ENCODE data around the gene TCAF1. TPM values are rescaled to one million over a fixed set of nuclear protein-coding genes. Genes with fewer than 3 reads are reported as not detected.

The TCAF1 gene
- total RNA-seq: 10 to 100 TPM; 12.9 to 15.0 (median 13.5) TPM
- 15.8 TPM for total RNA-seq (2013)
- 2.0 to 23.4 (median 8.8) reads per million in 29 experiments for total RNA-seq

- Mint-ChIP-seq H3K27ac (peak within 1 kb of the TSS; percentile 85 to 93), H3K27me3 (no peaks in the 10 kb centered on the region), H3K9me3 (no peaks in the 10 kb centered on the region), H3K36me3 (no peaks in the 10 kb centered on the region), H3K4me3 (peak within 1 kb of the TSS; percentile 82 to 92 (median 89)), H3K4me1 (peaks cover 31 to 36% (median 34%) of the 10 kb centered on the region in 3 donors)
- Histone ChIP-seq H3K9me3 (no peaks in the 10 kb centered on the region), H3K36me3 (ENCODE audit: control insufficient read depth in 2 of 2, extremely low read depth in 1 of 2, insufficient read depth in 1 of 2, low read length in 1 of 2) (no peaks in the 10 kb centered on the region), H3K27me3 (replicated peaks in 1 of 2; ENCODE audit: control insufficient read depth in 2 of 2, extremely low read depth in 1 of 2, insufficient read depth in 2 of 2, low read length in 1 of 2) (no peaks in the 10 kb centered on the region), H3K4me3 (ENCODE audit: control insufficient read depth in 1 of 2, extremely low read depth in 1 of 2, low read length in 1 of 2) (peak within 1 kb of the TSS; percentile 58 to 95), H3K4me1 (ENCODE audit: control insufficient read depth in 1 of 2, extremely low read depth in 1 of 2, insufficient read depth in 2 of 2, low read length in 2 of 2) (peaks cover 5 to 14% of the 10 kb centered on the region in 2 experiments), H3K27ac (ENCODE audit: low read length) (peak within 1 kb of the TSS; percentile 68)
- CTCF ChIA-PET: interaction anchor here (0.5 to 2.0 kb wide), 14 partner anchors 9 to 1600 kb away, joined by 3 to 14 read pairs (median 4); no protein-coding TSS in a partner anchor
- under 1% methylated on average over 42 of the region's 50 CpGs for WGBS (ENCODE audit: insufficient coverage)
- DNase-seq (peak; percentile 70 to 92 (median 84)), ATAC-seq (replicated peaks in 1 of 4) (peak; percentile 95 to 96 (median 96))
- POLR2A ChIA-PET: interaction anchor here (0.6 to 0.7 kb wide), 4 partner anchors 13 to 1642 kb away, joined by 3 to 13 read pairs (median 4); no protein-coding TSS in a partner anchor
Observed at GRCh38 chr7:143901668-143902331, at the start of gene TCAF1. Gene TCAF1, minus strand, starts transcription at chr7:143902176. Its CDS starts 25,568 bp downstream, at chr7:143876608.

DNA sequence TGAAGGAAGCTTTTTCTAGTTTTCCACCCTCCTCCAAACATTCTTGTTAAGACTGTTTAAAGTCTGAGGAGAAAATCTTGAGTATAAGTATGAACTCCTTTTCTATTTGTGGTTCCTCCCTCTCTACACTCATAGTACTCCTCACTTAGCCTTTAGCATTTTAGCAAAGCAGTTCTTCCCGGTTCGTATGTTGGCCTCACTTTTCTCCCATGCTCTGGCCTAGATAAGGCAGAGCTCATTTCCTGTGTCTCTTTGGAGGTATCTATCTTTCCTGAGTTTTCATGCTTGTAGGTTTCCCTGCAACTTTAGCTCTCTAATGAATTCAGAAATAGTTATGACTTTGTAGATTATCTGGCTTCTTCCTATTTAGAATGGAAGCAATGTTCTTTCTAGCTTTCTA is 46.8 kb upstream of the TCAF1 start:
- POLR2A ChIA-PET: no interaction called here
- Histone ChIP-seq H3K4me3 (ENCODE audit: control insufficient read depth in 1 of 2, extremely low read depth in 1 of 2, low read length in 1 of 2) (no peak overlapping the region), H3K4me1 (ENCODE audit: control insufficient read depth in 1 of 2, extremely low read depth in 1 of 2, insufficient read depth in 2 of 2, low read length in 2 of 2) (no peaks in the 10 kb centered on the region), H3K36me3 (ENCODE audit: control insufficient read depth in 2 of 2, extremely low read depth in 1 of 2, insufficient read depth in 1 of 2, low read length in 1 of 2) (no peaks in the 10 kb centered on the region), H3K9me3 (no peaks in the 10 kb centered on the region), H3K27ac (ENCODE audit: low read length) (no peak overlapping the region), H3K27me3 (replicated peaks in 1 of 2; ENCODE audit: control insufficient read depth in 2 of 2, extremely low read depth in 1 of 2, insufficient read depth in 2 of 2, low read length in 1 of 2) (no peaks in the 10 kb centered on the region)
- H3K4me1 Mint-ChIP-seq: no peaks in the 10 kb centered on the region
- peaks cover 0 to 3% (median 0%) of the 10 kb centered on the region in 3 donors for H3K9me3 Mint-ChIP-seq
- no CpG with 5 or more reads among the region's 2 CpGs for WGBS (ENCODE audit: insufficient coverage)
- ATAC-seq (replicated peaks in 1 of 4) (no peak), DNase-seq (no peak)
- H3K27ac Mint-ChIP-seq: no peak overlapping the region
- peaks cover 3% of the 10 kb centered on the region for H3K36me3 Mint-ChIP-seq
- peaks cover 24 to 48% of the 10 kb centered on the region in 2 donors for H3K27me3 Mint-ChIP-seq
- CTCF ChIA-PET: interaction anchor here in 1 of 2 donors (0.7 kb wide), 1 partner anchor 56 kb away, joined by 3 read pairs; no protein-coding TSS in a partner anchor
- H3K4me3 Mint-ChIP-seq: no peak overlapping the region

DNA sequence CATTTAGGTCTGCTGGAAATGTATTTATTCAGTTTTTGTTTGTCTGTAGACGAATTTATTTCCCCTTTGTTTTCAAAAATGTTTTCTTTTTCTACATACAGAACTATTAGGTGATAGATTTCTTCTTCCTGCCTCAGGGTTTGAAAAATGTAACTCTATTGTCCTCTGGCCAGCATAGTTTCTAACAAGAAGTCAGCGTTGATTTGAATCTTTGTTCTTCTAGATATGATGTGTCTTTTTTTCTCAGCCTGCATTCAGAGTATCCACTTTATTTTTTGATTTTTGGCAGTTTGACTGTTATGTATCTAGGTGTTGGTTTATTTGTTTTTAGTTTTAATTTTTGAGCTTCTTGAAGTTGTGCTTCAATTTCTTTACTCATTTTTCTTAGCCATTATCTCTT is 45.1 kb upstream of the TCAF1 start:
- ATAC-seq (replicated peaks in 1 of 4) (no peak), DNase-seq (no peak)
- no peak overlapping the region for H3K4me3 Mint-ChIP-seq
- POLR2A ChIA-PET: no interaction called here
- Histone ChIP-seq H3K27ac (ENCODE audit: low read length) (no peak overlapping the region), H3K9me3 (no peaks in the 10 kb centered on the region), H3K36me3 (ENCODE audit: control insufficient read depth in 2 of 2, extremely low read depth in 1 of 2, insufficient read depth in 1 of 2, low read length in 1 of 2) (no peaks in the 10 kb centered on the region), H3K27me3 (replicated peaks in 1 of 2; ENCODE audit: control insufficient read depth in 2 of 2, extremely low read depth in 1 of 2, insufficient read depth in 2 of 2, low read length in 1 of 2) (no peaks in the 10 kb centered on the region), H3K4me3 (ENCODE audit: control insufficient read depth in 1 of 2, extremely low read depth in 1 of 2, low read length in 1 of 2) (no peak overlapping the region), H3K4me1 (ENCODE audit: control insufficient read depth in 1 of 2, extremely low read depth in 1 of 2, insufficient read depth in 2 of 2, low read length in 2 of 2) (no peaks in the 10 kb centered on the region)
- peaks cover 24 to 48% of the 10 kb centered on the region in 2 donors for H3K27me3 Mint-ChIP-seq
- WGBS (ENCODE audit: insufficient coverage): no CpG with 5 or more reads among the region's 2 CpGs
- CTCF ChIA-PET: no interaction called here
- H3K27ac Mint-ChIP-seq: no peak overlapping the region
- H3K36me3 Mint-ChIP-seq: peaks cover 3% of the 10 kb centered on the region
- no peaks in the 10 kb centered on the region for H3K4me1 Mint-ChIP-seq
- no peaks in the 10 kb centered on the region for H3K9me3 Mint-ChIP-seq

- no peaks in the 10 kb centered on the region for H3K9me3 Mint-ChIP-seq
- H3K27me3 Mint-ChIP-seq: peaks cover 27 to 44% of the 10 kb centered on the region in 2 donors
- ATAC-seq (replicated peaks in 1 of 4) (no peak), DNase-seq (no peak)
- no peak overlapping the region for H3K27ac ChIP-seq (ENCODE audit: low read length)
- H3K9me3 ChIP-seq: no peaks in the 10 kb centered on the region
- ChIA-PET CTCF (no interaction called here), POLR2A (no interaction called here)
- H3K4me1 Mint-ChIP-seq: no peaks in the 10 kb centered on the region
- H3K4me3 ChIP-seq (ENCODE audit: control insufficient read depth in 1 of 2, extremely low read depth in 1 of 2, low read length in 1 of 2): no peak overlapping the region
- H3K4me1 ChIP-seq (ENCODE audit: control insufficient read depth in 1 of 2, extremely low read depth in 1 of 2, insufficient read depth in 2 of 2, low read length in 2 of 2): no peaks in the 10 kb centered on the region
- no peak overlapping the region for H3K27ac Mint-ChIP-seq
- H3K36me3 Mint-ChIP-seq: peaks cover 3% of the 10 kb centered on the region
- H3K4me3 Mint-ChIP-seq: no peak overlapping the region
- no peaks in the 10 kb centered on the region for H3K27me3 ChIP-seq (replicated peaks in 1 of 2; ENCODE audit: control insufficient read depth in 2 of 2, extremely low read depth in 1 of 2, insufficient read depth in 2 of 2, low read length in 1 of 2)
- no CpG with 5 or more reads among the region's 4 CpGs for WGBS (ENCODE audit: insufficient coverage)
- no peaks in the 10 kb centered on the region for H3K36me3 ChIP-seq (ENCODE audit: control insufficient read depth in 2 of 2, extremely low read depth in 1 of 2, insufficient read depth in 1 of 2, low read length in 1 of 2)
Observed at GRCh38 chr7:143945423-143945822, 43.4 kb upstream of the TCAF1 start.

DNA sequence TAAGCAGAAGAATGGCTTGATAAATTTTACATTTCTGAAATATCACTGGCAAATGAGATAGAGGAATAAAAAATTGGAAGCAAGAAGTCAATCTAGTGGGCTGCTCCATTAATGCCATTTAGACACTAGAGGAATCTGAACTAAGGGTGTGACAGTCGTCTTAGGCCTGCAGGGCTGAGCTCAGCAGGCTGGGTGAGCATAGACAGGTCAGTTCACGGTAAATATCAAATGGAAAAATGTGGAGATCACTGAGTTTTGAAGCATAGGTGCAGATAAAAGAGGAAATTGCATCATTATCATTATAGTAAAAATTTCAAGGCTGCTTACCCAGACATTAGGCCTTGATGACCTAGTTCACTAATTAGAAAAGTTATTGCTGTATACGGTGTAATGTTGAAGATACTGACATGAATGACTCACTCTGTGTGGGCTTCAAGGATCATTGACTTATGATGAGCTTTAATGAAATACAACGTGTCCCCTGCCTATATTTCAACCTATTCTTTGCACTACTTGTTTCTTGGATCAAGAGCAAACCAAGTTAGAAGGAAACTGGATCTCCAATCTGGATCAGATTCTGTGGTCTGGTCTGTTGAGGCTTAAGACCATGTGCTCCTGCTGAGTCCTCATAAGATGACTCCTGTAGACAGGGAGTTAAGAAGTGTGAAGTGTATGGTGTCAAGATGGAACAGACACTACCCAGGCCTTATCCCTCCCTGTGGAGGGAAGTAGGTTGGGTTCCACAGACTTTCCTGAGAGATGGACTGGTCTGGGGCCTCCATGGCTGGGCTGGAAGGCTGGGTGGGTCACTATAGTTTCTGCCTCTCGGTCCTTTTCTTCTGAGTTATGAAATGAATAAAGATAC is 36.6 kb upstream of the TCAF1 start:
- Mint-ChIP-seq H3K9me3 (no peaks in the 10 kb centered on the region), H3K27ac (no peak overlapping the region), H3K4me1 (no peaks in the 10 kb centered on the region), H3K27me3 (peaks cover 14 to 25% of the 10 kb centered on the region in 2 donors), H3K4me3 (no peak overlapping the region), H3K36me3 (no peaks in the 10 kb centered on the region)
- ChIA-PET POLR2A (no interaction called here), CTCF (no interaction called here)
- H3K27ac ChIP-seq (ENCODE audit: low read length): no peak overlapping the region
- H3K4me3 ChIP-seq (ENCODE audit: control insufficient read depth in 1 of 2, extremely low read depth in 1 of 2, low read length in 1 of 2): no peak overlapping the region
- H3K27me3 ChIP-seq (replicated peaks in 1 of 2; ENCODE audit: control insufficient read depth in 2 of 2, extremely low read depth in 1 of 2, insufficient read depth in 2 of 2, low read length in 1 of 2): peaks cover 0 to 8% of the 10 kb centered on the region in 2 experiments
- ATAC-seq (replicated peaks in 1 of 4) (no peak), DNase-seq (no peak)
- no peaks in the 10 kb centered on the region for H3K9me3 ChIP-seq
- no peaks in the 10 kb centered on the region for H3K36me3 ChIP-seq (ENCODE audit: control insufficient read depth in 2 of 2, extremely low read depth in 1 of 2, insufficient read depth in 1 of 2, low read length in 1 of 2)
- H3K4me1 ChIP-seq (ENCODE audit: control insufficient read depth in 1 of 2, extremely low read depth in 1 of 2, insufficient read depth in 2 of 2, low read length in 2 of 2): no peaks in the 10 kb centered on the region
- WGBS (ENCODE audit: insufficient coverage): 80% methylated on average over 1 of the region's 5 CpGs

- Histone ChIP-seq H3K4me1 (ENCODE audit: control insufficient read depth in 1 of 2, extremely low read depth in 1 of 2, insufficient read depth in 2 of 2, low read length in 2 of 2) (no peaks in the 10 kb centered on the region), H3K36me3 (ENCODE audit: control insufficient read depth in 2 of 2, extremely low read depth in 1 of 2, insufficient read depth in 1 of 2, low read length in 1 of 2) (no peaks in the 10 kb centered on the region), H3K4me3 (ENCODE audit: control insufficient read depth in 1 of 2, extremely low read depth in 1 of 2, low read length in 1 of 2) (no peak overlapping the region), H3K27ac (ENCODE audit: low read length) (no peak overlapping the region), H3K9me3 (no peaks in the 10 kb centered on the region), H3K27me3 (replicated peaks in 1 of 2; ENCODE audit: control insufficient read depth in 2 of 2, extremely low read depth in 1 of 2, insufficient read depth in 2 of 2, low read length in 1 of 2) (peaks cover 0 to 8% of the 10 kb centered on the region in 2 experiments)
- Mint-ChIP-seq H3K27me3 (peaks cover 10 to 12% of the 10 kb centered on the region in 2 donors), H3K27ac (no peak overlapping the region), H3K4me1 (no peaks in the 10 kb centered on the region), H3K36me3 (no peaks in the 10 kb centered on the region), H3K4me3 (no peak overlapping the region), H3K9me3 (peaks cover 4 to 8% (median 6%) of the 10 kb centered on the region in 3 donors)
- DNase-seq (no peak), ATAC-seq (replicated peaks in 1 of 4) (no peak)
- ChIA-PET CTCF (no interaction called here), POLR2A (no interaction called here)
- WGBS (ENCODE audit: insufficient coverage): no CpG with 5 or more reads among the region's 4 CpGs
Observed at GRCh38 chr7:143936087-143937009, 34.4 kb upstream of the TCAF1 start.

All from T-cell (primary cell).